Activated gamma-delta T cell (primary cell): ENCODE measurements around the gene EIF4E1B.

Experiments used
- DNase-seq: peaks from one replicate; lab custom pipeline; 2025; lab: John Stamatoyannopoulos, UW

The EIF4E1B gene

GRCh38 chr5:176627582-176627981, 2.9 kb upstream of the EIF4E1B start:
- DNase-seq: no peak

GRCh38 chr5:176628406-176629228, 1.9 kb upstream of the EIF4E1B start:
- DNase-seq: no peak

- DNase-seq: no peak
Observed at GRCh38 chr5:176629317-176629852, 1.1 kb upstream of the EIF4E1B start.

- no peak for DNase-seq
Observed at GRCh38 chr5:176630681-176631222, 277 bp downstream of the EIF4E1B start.

GRCh38 chr5:176631383-176632200, 1.1 kb downstream of the EIF4E1B start:
- no peak for DNase-seq

GRCh38 chr5:176632745-176633144, 2.3 kb downstream of the EIF4E1B start:
- no peak for DNase-seq

- DNase-seq: no peak
Observed at GRCh38 chr5:176633598-176633997, 3.1 kb downstream of the EIF4E1B start.

- no peak for DNase-seq
Observed at GRCh38 chr5:176636426-176636825, 6.0 kb downstream of the EIF4E1B start.

GRCh38 chr5:176637556-176637955, 7.1 kb downstream of the EIF4E1B start:
- no peak for DNase-seq

- no peak for DNase-seq
Observed at GRCh38 chr5:176638437-176638836, 8.0 kb downstream of the EIF4E1B start.

- DNase-seq: no peak
Observed at GRCh38 chr5:176639208-176639607, 8.7 kb downstream of the EIF4E1B start.

- DNase-seq: no peak
Observed at GRCh38 chr5:176639981-176640380, 9.5 kb downstream of the EIF4E1B start.

GRCh38 chr5:176640616-176641015, 10.1 kb downstream of the EIF4E1B start:
- no peak for DNase-seq

- DNase-seq: no peak
Observed at GRCh38 chr5:176642675-176643490, 12.4 kb downstream of the EIF4E1B start.

GRCh38 chr5:176643491-176644219, 13.2 kb downstream of the EIF4E1B start:
- no peak for DNase-seq

- no peak for DNase-seq
Observed at GRCh38 chr5:176644294-176644693, 13.8 kb downstream of the EIF4E1B start.

- no peak for DNase-seq
Observed at GRCh38 chr5:176644878-176645670, 14.6 kb downstream of the EIF4E1B start.

GRCh38 chr5:176646049-176646706, 15.7 kb downstream of the EIF4E1B start:
- no peak for DNase-seq

- DNase-seq: no peak
Observed at GRCh38 chr5:176646707-176647029, 16.2 kb downstream of the EIF4E1B start.
